Measurements from ENCODE around the gene KRT28.
"Not testable (repeated sequence)": the region's sequence is repeated elsewhere in the genome, so short reads cannot be mapped to it uniquely, and the experiment has no call there.

KRT28 gene

GRCh38 chr17:40748666-40749065, 51.1 kb downstream of the KRT28 start:
- in situ Hi-C loops (cut with HindIII; ENCODE audit: low pct_ligation_motif_present, low pct_unique_long_range_greater_than_20kb, low sequenced_read_pairs); DNase-seq: not testable (repeated sequence)
